IgD-negative memory B cell (primary cell): ENCODE data around the gene ABCC3. TPM values are rescaled to one million over a fixed set of nuclear protein-coding genes. Genes with fewer than 3 reads are reported as not detected.
"Not testable (repeated sequence)": the region's sequence is repeated elsewhere in the genome, so short reads cannot be mapped to it uniquely, and the experiment has no call there.

Experiments
- H3K27ac Mint-ChIP-seq, 3 donors: one replicate each; pipeline ENCODE4 v1.8.0; 2020 to 2022; ENCODE audit warnings: mild to moderate bottlenecking in 3 of 3, mixed read lengths in 3 of 3, moderate library complexity in 1 of 3
- H3K27me3 Mint-ChIP-seq: one replicate; pipeline ENCODE4 v1.8.0; 2021; ENCODE audit warnings: mixed read lengths
- H3K36me3 Mint-ChIP-seq: one replicate; pipeline ENCODE4 v1.8.0; 2020; ENCODE audit warnings: mild to moderate bottlenecking, mixed read lengths
- H3K4me1 Mint-ChIP-seq, 3 donors: one replicate each; pipeline ENCODE4 v1.8.0; 2020 to 2022; ENCODE audit warnings: mixed read lengths in 3 of 3, mild to moderate bottlenecking in 1 of 3
- H3K4me3 Mint-ChIP-seq, 4 donors: one replicate each; pipeline ENCODE4 v1.8.0; 2020 to 2022; ENCODE audit warnings: mild to moderate bottlenecking in 4 of 4, mixed read lengths in 4 of 4, moderate library complexity in 3 of 4
- H3K9me3 Mint-ChIP-seq, 3 donors: one replicate each; pipeline ENCODE4 v1.8.0; 2020 to 2021; ENCODE audit warnings: mixed read lengths in 3 of 3, mild to moderate bottlenecking in 1 of 3
- polyA plus RNA-seq: library from polyadenylated mRNA; unstranded; fragments of 300-500 nt; fragmentation: Illumina TruSeq; gene quantifications from one replicate; pipeline ENCODE4 v1.2.3, GENCODE V29; 2021

The ABCC3 gene
- polyA plus RNA-seq, 1 donor from 2014 or later = 0.91 TPM

- Mint-ChIP-seq H3K27me3 (peaks cover 1% of the 10 kb centered on the region), H3K4me1 (no peaks in the 10 kb centered on the region), H3K9me3 (peaks cover 0 to 2% (median 0%) of the 10 kb centered on the region in 3 donors), H3K36me3 (no peaks in the 10 kb centered on the region), H3K27ac (no peak overlapping the region), H3K4me3 (no peak overlapping the region)
These were observed 34.3 kb downstream of the ABCC3 start for GRCh38 chr17:50668838-50669581.

- H3K9me3 Mint-ChIP-seq = peaks cover 0 to 3% (median 0%) of the 10 kb centered on the region in 3 donors
- H3K36me3 Mint-ChIP-seq = no peaks in the 10 kb centered on the region
- no peak overlapping the region for H3K4me3 Mint-ChIP-seq
- H3K27ac Mint-ChIP-seq = no peak overlapping the region
- no peaks in the 10 kb centered on the region for H3K27me3 Mint-ChIP-seq
- no peaks in the 10 kb centered on the region for H3K4me1 Mint-ChIP-seq
These were observed 37.4 kb downstream of the ABCC3 start for GRCh38 chr17:50672071-50672470.

- Mint-ChIP-seq H3K4me1 (no peaks in the 10 kb centered on the region), H3K27ac (no peak overlapping the region), H3K9me3 (peaks cover 0 to 3% (median 0%) of the 10 kb centered on the region in 3 donors), H3K4me3 (no peak overlapping the region), H3K36me3 (no peaks in the 10 kb centered on the region), H3K27me3 (peaks cover 2% of the 10 kb centered on the region)
These were observed 38.3 kb downstream of the ABCC3 start for GRCh38 chr17:50672831-50673551.

DNA sequence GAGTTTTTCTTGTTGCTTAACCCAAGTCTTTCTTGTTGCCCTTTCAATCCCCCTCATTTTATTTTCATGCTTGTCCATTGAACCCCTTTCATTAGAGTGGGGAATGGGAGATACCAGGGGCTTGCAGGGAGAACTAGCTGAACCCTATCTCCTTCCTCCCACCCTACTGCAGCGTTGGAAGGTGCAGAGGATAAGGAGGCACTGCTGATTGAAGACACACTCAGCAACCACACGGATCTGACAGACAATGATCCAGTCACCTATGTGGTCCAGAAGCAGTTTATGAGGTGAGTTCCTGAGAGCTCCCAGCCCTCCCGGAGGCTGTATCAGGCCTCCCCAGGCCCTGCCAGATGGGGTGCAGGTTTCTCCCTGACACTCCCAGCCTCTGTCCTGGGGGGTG is 40.5 kb downstream of the ABCC3 start:
- H3K4me3 Mint-ChIP-seq = no peak overlapping the region
- H3K27ac Mint-ChIP-seq = no peak overlapping the region
- no peaks in the 10 kb centered on the region for H3K36me3 Mint-ChIP-seq
- no peaks in the 10 kb centered on the region for H3K4me1 Mint-ChIP-seq
- peaks cover 14% of the 10 kb centered on the region for H3K27me3 Mint-ChIP-seq
- H3K9me3 Mint-ChIP-seq = peaks cover 0 to 3% (median 0%) of the 10 kb centered on the region in 3 donors

GRCh38 chr17:50675627-50676026 is 40.9 kb downstream of the ABCC3 start:
- H3K36me3 Mint-ChIP-seq = peaks cover 2% of the 10 kb centered on the region
- H3K27me3 Mint-ChIP-seq = peaks cover 17% of the 10 kb centered on the region
- H3K27ac Mint-ChIP-seq = no peak overlapping the region
- H3K4me1 Mint-ChIP-seq = no peaks in the 10 kb centered on the region
- peaks cover 0 to 3% (median 0%) of the 10 kb centered on the region in 3 donors for H3K9me3 Mint-ChIP-seq
- H3K4me3 Mint-ChIP-seq = no peak overlapping the region

DNA sequence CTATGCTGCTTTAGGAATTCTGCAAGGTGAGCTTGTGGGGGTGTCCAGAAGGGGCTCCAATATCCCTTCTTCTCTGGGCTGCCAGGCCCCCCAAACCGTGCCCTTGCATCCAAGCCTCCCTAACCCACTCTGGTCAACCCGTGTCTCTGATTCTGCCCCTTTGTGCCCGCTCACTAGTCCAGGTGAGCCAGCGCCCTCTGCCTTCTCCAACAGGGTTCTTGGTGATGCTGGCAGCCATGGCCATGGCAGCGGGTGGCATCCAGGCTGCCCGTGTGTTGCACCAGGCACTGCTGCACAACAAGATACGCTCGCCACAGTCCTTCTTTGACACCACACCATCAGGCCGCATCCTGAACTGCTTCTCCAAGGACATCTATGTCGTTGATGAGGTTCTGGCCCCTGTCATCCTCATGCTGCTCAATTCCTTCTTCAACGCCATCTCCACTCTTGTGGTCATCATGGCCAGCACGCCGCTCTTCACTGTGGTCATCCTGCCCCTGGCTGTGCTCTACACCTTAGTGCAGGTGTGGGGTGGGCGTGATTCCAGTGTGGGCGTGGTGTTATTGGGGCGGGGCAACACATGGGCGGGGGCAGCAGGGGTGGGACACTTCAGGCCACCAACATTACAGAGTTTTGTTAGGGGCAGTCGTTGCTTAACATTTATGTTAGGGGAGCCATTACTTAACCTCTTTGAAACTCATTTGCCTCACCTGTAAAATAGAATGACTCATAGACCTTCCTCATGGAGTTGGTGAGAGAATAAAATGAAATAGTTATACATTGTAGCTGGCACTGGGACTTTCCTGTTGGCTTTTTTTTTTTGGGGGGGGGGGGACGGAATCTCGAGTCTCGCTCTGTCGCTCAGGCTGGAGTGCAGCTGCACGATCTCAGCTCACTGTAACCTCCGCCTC is 41.6 kb downstream of the ABCC3 start:
- H3K4me3 Mint-ChIP-seq = no peak overlapping the region
- peaks cover 0 to 3% (median 0%) of the 10 kb centered on the region in 3 donors for H3K9me3 Mint-ChIP-seq
- peaks cover 2% of the 10 kb centered on the region for H3K36me3 Mint-ChIP-seq
- peaks cover 21% of the 10 kb centered on the region for H3K27me3 Mint-ChIP-seq
- no peak overlapping the region for H3K27ac Mint-ChIP-seq
- H3K4me1 Mint-ChIP-seq = peaks cover 0 to 2% (median 0%) of the 10 kb centered on the region in 3 donors

DNA sequence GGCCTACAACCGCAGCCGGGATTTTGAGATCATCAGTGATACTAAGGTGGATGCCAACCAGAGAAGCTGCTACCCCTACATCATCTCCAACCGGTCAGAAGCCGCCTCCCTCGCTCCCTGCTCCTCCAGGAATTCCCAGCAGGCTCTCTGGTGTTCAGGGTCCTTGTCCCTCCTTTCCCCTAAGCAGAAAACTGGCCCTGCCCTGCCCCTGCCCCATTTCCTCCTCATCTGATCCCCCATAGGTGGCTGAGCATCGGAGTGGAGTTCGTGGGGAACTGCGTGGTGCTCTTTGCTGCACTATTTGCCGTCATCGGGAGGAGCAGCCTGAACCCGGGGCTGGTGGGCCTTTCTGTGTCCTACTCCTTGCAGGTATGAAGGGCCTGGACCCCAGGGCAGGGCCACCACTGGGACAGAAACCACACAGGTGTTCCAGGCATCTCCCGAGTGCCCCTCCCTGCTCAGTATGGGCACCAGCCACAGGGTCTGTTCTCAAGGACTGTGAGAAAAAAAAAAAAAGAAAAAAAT is 43.2 kb downstream of the ABCC3 start:
- H3K4me3 Mint-ChIP-seq = no peak overlapping the region
- H3K27ac Mint-ChIP-seq = no peak overlapping the region
- peaks cover 26% of the 10 kb centered on the region for H3K27me3 Mint-ChIP-seq
- peaks cover 0 to 4% (median 0%) of the 10 kb centered on the region in 3 donors for H3K9me3 Mint-ChIP-seq
- H3K36me3 Mint-ChIP-seq = peaks cover 2% of the 10 kb centered on the region
- H3K4me1 Mint-ChIP-seq = peaks cover 0 to 5% (median 0%) of the 10 kb centered on the region in 3 donors

- peaks cover 26% of the 10 kb centered on the region for H3K27me3 Mint-ChIP-seq
- peaks cover 0 to 5% (median 0%) of the 10 kb centered on the region in 3 donors for H3K4me1 Mint-ChIP-seq
- H3K9me3 Mint-ChIP-seq = peaks cover 0 to 4% (median 0%) of the 10 kb centered on the region in 3 donors
- no peak overlapping the region for H3K27ac Mint-ChIP-seq
- no peak overlapping the region for H3K4me3 Mint-ChIP-seq
- H3K36me3 Mint-ChIP-seq = peaks cover 2% of the 10 kb centered on the region
These were observed 44.4 kb downstream of the ABCC3 start for GRCh38 chr17:50679008-50679544.

DNA sequence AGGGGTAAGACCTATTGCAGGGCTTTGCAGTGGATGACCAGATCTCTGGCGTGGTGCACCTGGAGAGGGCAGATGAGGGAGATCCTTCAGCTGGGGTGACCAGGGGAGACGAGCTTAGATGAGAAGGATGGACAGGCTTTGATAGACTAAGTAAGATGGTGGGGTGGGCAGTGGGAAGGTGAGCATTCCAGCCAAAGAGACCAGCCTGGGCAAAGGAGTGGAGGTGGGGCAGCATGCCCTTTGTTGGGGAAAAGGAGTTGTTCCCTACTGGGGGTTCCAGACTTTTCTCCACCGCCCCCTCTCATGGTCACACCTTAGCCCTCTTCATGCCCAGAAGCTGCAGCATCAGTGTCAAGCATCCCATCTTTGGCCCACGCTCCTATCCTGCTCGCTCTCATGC is 45.4 kb downstream of the ABCC3 start:
- Mint-ChIP-seq H3K4me3 (no peak overlapping the region), H3K27me3 (peaks cover 26% of the 10 kb centered on the region), H3K9me3 (peaks cover 0 to 4% (median 0%) of the 10 kb centered on the region in 3 donors), H3K27ac (no peak overlapping the region), H3K36me3 (peaks cover 2% of the 10 kb centered on the region), H3K4me1 (peaks cover 0 to 5% (median 0%) of the 10 kb centered on the region in 3 donors)

DNA sequence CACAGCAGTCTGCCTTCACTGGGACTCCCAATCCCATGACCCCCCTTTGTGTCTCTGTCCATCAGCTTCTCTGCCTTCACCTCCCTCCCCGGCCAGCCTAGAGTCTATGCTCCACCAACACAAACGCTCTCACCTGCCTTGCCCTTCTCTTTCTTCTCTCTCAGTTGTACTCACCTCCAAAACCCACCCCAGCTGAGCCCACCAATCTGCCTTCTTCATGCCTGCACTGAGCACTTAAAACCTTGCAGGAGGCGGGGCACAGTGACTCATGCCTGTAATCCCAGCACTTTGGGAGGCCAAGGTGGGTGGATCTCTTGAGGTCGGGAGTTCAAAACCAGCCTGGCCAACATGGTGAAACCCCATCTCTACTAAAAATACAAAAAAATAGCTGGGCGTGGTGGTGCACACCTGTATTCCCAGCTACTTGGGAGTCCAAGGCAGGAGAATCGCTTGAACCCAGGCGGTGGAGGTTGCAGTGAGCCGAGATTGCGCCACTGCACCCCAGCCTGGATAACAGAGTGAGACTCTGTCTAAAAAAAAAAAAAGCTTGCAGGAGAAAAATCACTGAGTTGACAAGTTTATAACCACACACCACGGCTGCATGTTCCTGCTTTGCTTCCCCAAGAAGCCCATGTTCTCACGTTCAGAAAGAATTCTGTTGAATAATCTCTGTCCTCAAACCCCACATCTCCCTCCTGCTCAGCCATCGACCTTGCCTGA is 46.0 kb downstream of the ABCC3 start:
- H3K9me3 Mint-ChIP-seq, H3K36me3 Mint-ChIP-seq, H3K27ac Mint-ChIP-seq, H3K4me1 Mint-ChIP-seq, H3K4me3 Mint-ChIP-seq: not testable (repeated sequence)
- peaks cover 26% of the 10 kb centered on the region for H3K27me3 Mint-ChIP-seq

GRCh38 chr17:50681263-50682200 is 46.9 kb downstream of the ABCC3 start:
- peak overlapping the region in 2 of 4 donors; percentile 34 to 41 for H3K4me3 Mint-ChIP-seq
- peaks cover 26% of the 10 kb centered on the region for H3K27me3 Mint-ChIP-seq
- H3K27ac Mint-ChIP-seq = no peak overlapping the region
- H3K4me1 Mint-ChIP-seq = peaks cover 0 to 5% (median 0%) of the 10 kb centered on the region in 3 donors
- peaks cover 0 to 1% (median 0%) of the 10 kb centered on the region in 3 donors for H3K9me3 Mint-ChIP-seq
- peaks cover 4% of the 10 kb centered on the region for H3K36me3 Mint-ChIP-seq

GRCh38 chr17:50682441-50682840 is 47.8 kb downstream of the ABCC3 start:
- Mint-ChIP-seq H3K4me3 (no peak overlapping the region), H3K36me3 (peaks cover 4% of the 10 kb centered on the region), H3K4me1 (peaks cover 0 to 5% (median 0%) of the 10 kb centered on the region in 3 donors), H3K27ac (no peak overlapping the region), H3K27me3 (peaks cover 26% of the 10 kb centered on the region), H3K9me3 (peaks cover 0 to 1% (median 0%) of the 10 kb centered on the region in 3 donors)

DNA sequence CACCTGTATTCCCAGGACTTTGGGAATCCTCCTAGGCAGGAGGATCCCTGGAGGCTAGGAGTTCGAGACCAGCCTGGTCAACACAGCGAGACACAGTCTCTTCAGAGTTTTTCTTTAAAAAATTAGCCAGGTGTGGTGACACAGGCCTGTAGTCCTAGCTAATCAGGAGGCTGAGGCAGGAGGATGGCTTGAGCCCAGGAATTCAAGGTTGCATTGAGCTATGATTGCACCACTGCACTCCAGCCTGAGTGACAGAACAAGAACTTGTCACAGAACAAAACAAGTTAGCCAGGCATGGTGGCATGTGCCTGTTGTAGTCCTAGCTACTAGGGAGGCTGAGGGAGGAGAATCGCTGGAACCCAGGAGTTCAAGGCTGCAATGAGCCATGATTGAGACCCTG is 48.3 kb downstream of the ABCC3 start:
- no peak overlapping the region for H3K27ac Mint-ChIP-seq
- H3K4me3 Mint-ChIP-seq = no peak overlapping the region

More for the DNA sequence above, 48.3 kb downstream of the ABCC3 start:
- Mint-ChIP-seq H3K9me3 (peaks cover 0 to 1% (median 0%) of the 10 kb centered on the region in 3 donors), H3K27me3 (peaks cover 24% of the 10 kb centered on the region), H3K4me1 (peaks cover 0 to 5% (median 0%) of the 10 kb centered on the region in 3 donors), H3K36me3 (peaks cover 4% of the 10 kb centered on the region)
